GM23338 (cell line): ENCODE measurements around the gene PBOV1. TPM values are rescaled to one million over a fixed set of nuclear protein-coding genes. Genes with fewer than 3 reads are reported as not detected.

ENCODE experiments used
- ATAC-seq: fragments of 200-7000 bp; cut with Tn5 transposase; 3 replicates; pipeline ENCODE4 v1.9.1; 2020
- DNase-seq: peaks from one replicate; pipeline ENCODE4 v3.0.0-alpha.2; 2015; ENCODE audit warnings: low spot score
- H2AFZ ChIP-seq: fragments of 200-600 bp; sonication (generic); 2 replicates; pipeline ENCODE4 v1.8.0; 2016; ENCODE audit warnings: antibody characterized with exemption, mild to moderate bottlenecking, moderate library complexity
- H3F3A ChIP-seq: fragments of 200-600 bp; sonication (generic); replicated peaks from 2 replicates; pipeline ENCODE4 v1.8.0; 2017; ENCODE audit warnings: antibody characterized with exemption, mixed run types, low read depth
- H3K27ac ChIP-seq: fragments of 200-600 bp; sonication (generic); 2 replicates; pipeline ENCODE4 v1.6.1; 2016; ENCODE audit warnings: low read depth
- H3K27me3 ChIP-seq: fragments of 200-600 bp; sonication (generic); 2 replicates; pipeline ENCODE4 v1.8.0; 2016; ENCODE audit warnings: mild to moderate bottlenecking, mixed run types, moderate library complexity; ENCODE audit not compliant: insufficient read depth
- H3K36me3 ChIP-seq: fragments of 200-600 bp; sonication (generic); 2 replicates; pipeline ENCODE4 v1.8.0; 2016; ENCODE audit warnings: mild to moderate bottlenecking; ENCODE audit not compliant: insufficient read depth
- H3K4me1 ChIP-seq: fragments of 200-600 bp; sonication (generic); 2 replicates; pipeline ENCODE4 v1.8.0; 2016; ENCODE audit warnings: mild to moderate bottlenecking, moderate library complexity; ENCODE audit not compliant: insufficient read depth
- H3K4me2 ChIP-seq: fragments of 200-600 bp; sonication (generic); 2 replicates; pipeline ENCODE4 v1.7.1; 2017; ENCODE audit warnings: mixed run types
- H3K4me3 ChIP-seq: fragments of 200-600 bp; sonication (generic); 2 replicates; pipeline ENCODE4 v1.6.1; 2016; ENCODE audit warnings: mixed run types
- H3K79me2 ChIP-seq: fragments of 200-600 bp; sonication (generic); replicated peaks from 2 replicates; pipeline ENCODE4 v1.8.0; 2017; ENCODE audit warnings: mild to moderate bottlenecking; ENCODE audit not compliant: insufficient read depth
- H3K9me2 ChIP-seq: fragments of 200-600 bp; sonication (generic); 2 replicates; pipeline ENCODE4 v1.8.0; 2017; ENCODE audit not compliant: insufficient read depth
- H4K20me1 ChIP-seq: fragments of 200-600 bp; sonication (generic); replicated peaks from 2 replicates; pipeline ENCODE4 v1.8.0; 2017; ENCODE audit warnings: mild to moderate bottlenecking; ENCODE audit not compliant: insufficient read depth
- H3K27ac Mint-ChIP-seq: 2 replicates; pipeline ENCODE4 v1.8.0; 2020; ENCODE audit warnings: inconsistent platforms, mild to moderate bottlenecking, moderate library complexity, mixed read lengths
- H3K27me3 Mint-ChIP-seq: 3 replicates; pipeline ENCODE4 v1.8.0; 2022; ENCODE audit warnings: low read depth, mild to moderate bottlenecking, moderate library complexity, mixed read lengths, inconsistent platforms; ENCODE audit not compliant: insufficient read depth, poor library complexity
- H3K36me3 Mint-ChIP-seq: 3 replicates; pipeline ENCODE4 v1.8.0; 2021; ENCODE audit warnings: low read depth, mild to moderate bottlenecking, inconsistent platforms, moderate library complexity, mixed read lengths
- H3K4me1 Mint-ChIP-seq: 3 replicates; pipeline ENCODE4 v1.8.0; 2020; ENCODE audit warnings: mild to moderate bottlenecking, inconsistent platforms, mixed read lengths
- H3K4me3 Mint-ChIP-seq: 3 replicates; pipeline ENCODE4 v1.8.0; 2021; ENCODE audit warnings: moderate library complexity, mild to moderate bottlenecking, inconsistent platforms, mixed read lengths
- H3K9me3 Mint-ChIP-seq: 3 replicates; pipeline ENCODE4 v1.8.0; 2020; ENCODE audit warnings: moderate library complexity, mild to moderate bottlenecking, inconsistent platforms, mixed read lengths
- ETS1 ChIP-seq: IDR thresholded peaks from 2 replicates; pipeline ENCODE4 v1.6.1; 2016; ENCODE audit warnings: antibody characterized with exemption
- EZH2 ChIP-seq: fragments of 200-600 bp; sonication (generic); IDR thresholded peaks from one replicate; pipeline ENCODE4 v1.8.0; 2017; ENCODE audit warnings: antibody characterized with exemption, mild to moderate bottlenecking, low read depth; ENCODE audit not compliant: unreplicated experiment
- POLR2AphosphoS5 ChIP-seq: IDR thresholded peaks from 2 replicates; pipeline ENCODE4 v1.6.1; 2016; ENCODE audit warnings: antibody characterized with exemption, low read depth
- ZNF114 ChIP-seq: fragments of 250-450 bp; sonication (Bioruptor Pico); IDR thresholded peaks from 2 replicates; pipeline ENCODE4 v1.5.0; 2020; ENCODE audit warnings: mild to moderate bottlenecking, moderate library complexity
- ZNF462 ChIP-seq: fragments of 250-450 bp; sonication (Bioruptor Pico); IDR thresholded peaks from 2 replicates; pipeline ENCODE4 v1.5.0; 2020; ENCODE audit warnings: mild to moderate bottlenecking, moderate library complexity
- polyA plus RNA-seq: library from polyadenylated mRNA; unstranded; fragments of >200 nt; fragmentation: Nextera tagmentation; extraction: Ambion mirVana; gene quantifications from 2 replicates; pipeline ENCODE4 v1.2.1, GENCODE V29; 2016
- total RNA-seq: library from RNA; depleted of rRNA; stranded (reverse); fragments of >200 nt; shearing (Covaris generic); gene quantifications from 2 replicates; pipeline ENCODE4 v1.2.3, GENCODE V29; 2014
- TF ChIP-seq, protein P1 (sequence below): IDR thresholded peaks from one replicate; pipeline ENCODE4 v1.6.1; 2018; ENCODE audit warnings: antibody characterized with exemption; ENCODE audit not compliant: unreplicated experiment
- TF ChIP-seq, protein P2 (sequence below), 2 experiments: fragments of 200-600 bp in 1 of 2; sonication (generic) in 1 of 2; conservative IDR thresholded peaks; 2 replicates each; pipeline versions ENCODE4 v1.5.1 to v1.6.1; 2016 to 2017; ENCODE audit warnings: antibody characterized with exemption in 2 of 2, low read depth in 2 of 2, mild to moderate bottlenecking in 2 of 2, moderate library complexity in 1 of 2

PBOV1 gene
- total and polyA plus RNA-seq, 2 experiments from 2014 or later: not detected

- Histone ChIP-seq H3K9me2 (no peaks in the 10 kb centered on the region), H3K4me2 (no peak overlapping the region), H3F3A (no peaks in the 10 kb centered on the region), H3K4me3 (no peak overlapping the region), H3K4me1 (no peaks in the 10 kb centered on the region), H3K36me3 (peaks cover 3% of the 10 kb centered on the region; the same call in 1 of the 2 replicates), H3K79me2 (no peaks in the 10 kb centered on the region), H3K27me3 (no peaks in the 10 kb centered on the region), H4K20me1 (no peaks in the 10 kb centered on the region), H2AFZ (no peak overlapping the region), H3K27ac (no peak overlapping the region)
- Mint-ChIP-seq H3K4me3 (no peak overlapping the region), H3K27me3 (no peaks in the 10 kb centered on the region), H3K27ac (no peak overlapping the region), H3K9me3 (no peaks in the 10 kb centered on the region), H3K4me1 (no peaks in the 10 kb centered on the region), H3K36me3 (peaks cover 13% of the 10 kb centered on the region; the same call in 2 of the 3 replicates)
- TF ChIP-seq, protein P1, sequence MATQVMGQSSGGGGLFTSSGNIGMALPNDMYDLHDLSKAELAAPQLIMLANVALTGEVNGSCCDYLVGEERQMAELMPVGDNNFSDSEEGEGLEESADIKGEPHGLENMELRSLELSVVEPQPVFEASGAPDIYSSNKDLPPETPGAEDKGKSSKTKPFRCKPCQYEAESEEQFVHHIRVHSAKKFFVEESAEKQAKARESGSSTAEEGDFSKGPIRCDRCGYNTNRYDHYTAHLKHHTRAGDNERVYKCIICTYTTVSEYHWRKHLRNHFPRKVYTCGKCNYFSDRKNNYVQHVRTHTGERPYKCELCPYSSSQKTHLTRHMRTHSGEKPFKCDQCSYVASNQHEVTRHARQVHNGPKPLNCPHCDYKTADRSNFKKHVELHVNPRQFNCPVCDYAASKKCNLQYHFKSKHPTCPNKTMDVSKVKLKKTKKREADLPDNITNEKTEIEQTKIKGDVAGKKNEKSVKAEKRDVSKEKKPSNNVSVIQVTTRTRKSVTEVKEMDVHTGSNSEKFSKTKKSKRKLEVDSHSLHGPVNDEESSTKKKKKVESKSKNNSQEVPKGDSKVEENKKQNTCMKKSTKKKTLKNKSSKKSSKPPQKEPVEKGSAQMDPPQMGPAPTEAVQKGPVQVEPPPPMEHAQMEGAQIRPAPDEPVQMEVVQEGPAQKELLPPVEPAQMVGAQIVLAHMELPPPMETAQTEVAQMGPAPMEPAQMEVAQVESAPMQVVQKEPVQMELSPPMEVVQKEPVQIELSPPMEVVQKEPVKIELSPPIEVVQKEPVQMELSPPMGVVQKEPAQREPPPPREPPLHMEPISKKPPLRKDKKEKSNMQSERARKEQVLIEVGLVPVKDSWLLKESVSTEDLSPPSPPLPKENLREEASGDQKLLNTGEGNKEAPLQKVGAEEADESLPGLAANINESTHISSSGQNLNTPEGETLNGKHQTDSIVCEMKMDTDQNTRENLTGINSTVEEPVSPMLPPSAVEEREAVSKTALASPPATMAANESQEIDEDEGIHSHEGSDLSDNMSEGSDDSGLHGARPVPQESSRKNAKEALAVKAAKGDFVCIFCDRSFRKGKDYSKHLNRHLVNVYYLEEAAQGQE: no peak
- TF ChIP-seq ETS1 (no peak), ZNF114 (no peak), POLR2AphosphoS5 (no peak), EZH2 (no peak), ZNF462 (CRISPR knock-in tag) (no peak)
- TF ChIP-seq, protein P2, sequence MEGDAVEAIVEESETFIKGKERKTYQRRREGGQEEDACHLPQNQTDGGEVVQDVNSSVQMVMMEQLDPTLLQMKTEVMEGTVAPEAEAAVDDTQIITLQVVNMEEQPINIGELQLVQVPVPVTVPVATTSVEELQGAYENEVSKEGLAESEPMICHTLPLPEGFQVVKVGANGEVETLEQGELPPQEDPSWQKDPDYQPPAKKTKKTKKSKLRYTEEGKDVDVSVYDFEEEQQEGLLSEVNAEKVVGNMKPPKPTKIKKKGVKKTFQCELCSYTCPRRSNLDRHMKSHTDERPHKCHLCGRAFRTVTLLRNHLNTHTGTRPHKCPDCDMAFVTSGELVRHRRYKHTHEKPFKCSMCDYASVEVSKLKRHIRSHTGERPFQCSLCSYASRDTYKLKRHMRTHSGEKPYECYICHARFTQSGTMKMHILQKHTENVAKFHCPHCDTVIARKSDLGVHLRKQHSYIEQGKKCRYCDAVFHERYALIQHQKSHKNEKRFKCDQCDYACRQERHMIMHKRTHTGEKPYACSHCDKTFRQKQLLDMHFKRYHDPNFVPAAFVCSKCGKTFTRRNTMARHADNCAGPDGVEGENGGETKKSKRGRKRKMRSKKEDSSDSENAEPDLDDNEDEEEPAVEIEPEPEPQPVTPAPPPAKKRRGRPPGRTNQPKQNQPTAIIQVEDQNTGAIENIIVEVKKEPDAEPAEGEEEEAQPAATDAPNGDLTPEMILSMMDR (conservative IDR thresholded peaks at IDR 0.05; ENCODE audit: low read depth in 2 of 2): no peak
- DNase-seq (no peak), ATAC-seq (no peak)
These were observed 39.9 kb upstream of the PBOV1 start for GRCh38 chr6:138258197-138258596.
